NCI-H2107 (cell line): Measurements from ENCODE around the gene ABCC10.
"Not testable (repeated sequence)": the region's sequence is repeated elsewhere in the genome, so short reads cannot be mapped to it uniquely, and the experiment has no call there.

Source experiments
- DNase-seq: peaks from one replicate; lab custom pipeline; 2025; lab: John Stamatoyannopoulos, UW

The ABCC10 gene

GRCh38 chr6:43447604-43448003 lies 20.3 kb downstream of the ABCC10 start:
- no peak for DNase-seq

- no peak for DNase-seq
Measured at GRCh38 chr6:43448916-43449315, 21.6 kb downstream of the ABCC10 start.

GRCh38 chr6:43450699-43451131 lies 23.4 kb downstream of the ABCC10 start:
- no peak for DNase-seq

GRCh38 chr6:43451348-43451747 lies 24.0 kb downstream of the ABCC10 start:
- DNase-seq = no peak

- no peak for DNase-seq
Measured at GRCh38 chr6:43451939-43452338, 24.6 kb downstream of the ABCC10 start.

GRCh38 chr6:43452896-43453295 lies 25.6 kb downstream of the ABCC10 start:
- DNase-seq = no peak

- DNase-seq = no peak
Measured at GRCh38 chr6:43453831-43454230, 26.5 kb downstream of the ABCC10 start.

GRCh38 chr6:43454290-43454695 lies 27.0 kb downstream of the ABCC10 start:
- DNase-seq = no peak

GRCh38 chr6:43454696-43455530 lies 27.6 kb downstream of the ABCC10 start:
- no peak for DNase-seq

- no peak for DNase-seq
Measured at GRCh38 chr6:43455531-43456428, 28.4 kb downstream of the ABCC10 start, which contains the start of gene DLK2. TSS of gene DLK2 (minus strand) at chr6:43455548. CDS start at chr6:43454825, 723 bp downstream.

- no peak for DNase-seq
Measured at GRCh38 chr6:43457643-43458042, 30.3 kb downstream of the ABCC10 start.

- DNase-seq = not testable (repeated sequence)
Measured at GRCh38 chr6:43458154-43458553, 30.8 kb downstream of the ABCC10 start.

- DNase-seq = no peak
Measured at GRCh38 chr6:43459535-43459934, 32.2 kb downstream of the ABCC10 start.

- DNase-seq = no peak
Measured at GRCh38 chr6:43460032-43460431, 32.7 kb downstream of the ABCC10 start.

- no peak for DNase-seq
Measured at GRCh38 chr6:43461936-43462335, 34.6 kb downstream of the ABCC10 start.

GRCh38 chr6:43464337-43464736 lies 37.0 kb downstream of the ABCC10 start:
- no peak for DNase-seq

- DNase-seq = no peak
Measured at GRCh38 chr6:43465948-43466347, 38.6 kb downstream of the ABCC10 start.

- DNase-seq = not testable (repeated sequence)
Measured at GRCh38 chr6:43467265-43467664, 39.9 kb downstream of the ABCC10 start.

GRCh38 chr6:43467752-43468151 lies 40.4 kb downstream of the ABCC10 start:
- DNase-seq = no peak

GRCh38 chr6:43468240-43468639 lies 40.9 kb downstream of the ABCC10 start:
- no peak for DNase-seq

- no peak for DNase-seq
Measured at GRCh38 chr6:43468748-43469681, 41.7 kb downstream of the ABCC10 start.

- DNase-seq = no peak
Measured at GRCh38 chr6:43469947-43470346, 42.6 kb downstream of the ABCC10 start.
